HepG2 (cell line): ENCODE measurements around the gene SHISA6. TPM values are rescaled to one million over a fixed set of nuclear protein-coding genes. Genes with fewer than 3 reads are reported as not detected.

ENCODE experiments used
- ARID4A ChIP-seq: sonication (generic); formaldehyde crosslinking; IDR thresholded peaks from 2 replicates; pipeline ENCODE4 v1.5.0; 2020; ENCODE audit warnings: mild to moderate bottlenecking, missing genetic modification reagents, borderline replicate concordance
- GABPB1 ChIP-seq: IDR thresholded peaks from 2 replicates; pipeline ENCODE4 v1.6.1; 2016; ENCODE audit warnings: mild to moderate bottlenecking, missing genetic modification reagents, moderate library complexity, missing compliant biosample characterization
- HNRNPLL ChIP-seq: fragments of 200-400 bp; formaldehyde crosslinking; IDR thresholded peaks from 2 replicates; pipeline ENCODE4 v1.6.1; 2017; ENCODE audit warnings: mild to moderate bottlenecking, low read depth, low read length; ENCODE audit not compliant: poor library complexity, severe bottlenecking
- MXI1 ChIP-seq: IDR thresholded peaks from 3 replicates; pipeline ENCODE4 v1.6.1; 2012; ENCODE audit warnings: low read depth, low read length, inconsistent platforms, borderline replicate concordance
- RFX1 ChIP-seq: fragments of 450-650 bp; IDR thresholded peaks from 2 replicates; pipeline ENCODE4 v1.6.1; 2017
- RFX3 ChIP-seq: IDR thresholded peaks from 2 replicates; pipeline ENCODE4 v1.6.1; 2016; ENCODE audit warnings: missing biosample characterization, missing genetic modification reagents
- SAP130 ChIP-seq: IDR thresholded peaks from 2 replicates; pipeline ENCODE4 v1.6.1; 2016; ENCODE audit warnings: low read depth
- SIN3A ChIP-seq: IDR thresholded peaks from 2 replicates; pipeline ENCODE4 v1.6.1; 2011; ENCODE audit warnings: low read depth, mild to moderate bottlenecking, control low read depth, low read length, borderline replicate concordance
- THAP9 ChIP-seq: sonication (generic); formaldehyde crosslinking; IDR thresholded peaks from 2 replicates; pipeline ENCODE4; 2020; ENCODE audit warnings: missing genetic modification reagents, mild to moderate bottlenecking, borderline replicate concordance
- UBTF ChIP-seq: sonication (generic); formaldehyde crosslinking; IDR thresholded peaks from 2 replicates; pipeline ENCODE4 v1.4.0; 2020; ENCODE audit warnings: mild to moderate bottlenecking, missing genetic modification reagents
- polyA plus RNA-seq, 8 experiments: library from polyadenylated mRNA; depleted of rRNA in 3 of 8; stranded (reverse) in 7 of 8; unstranded in 1 of 8; fragments of >200 nt; fragmentation: Illumina TruSeq in 4 of 8; extraction: Trizol in 4 of 8; gene quantifications; 2 replicates each; pipeline versions ENCODE4 v1.2.1 to v1.2.3, GENCODE V29; 2011 to 2016; ENCODE audit warnings: low read depth in 4 of 8, missing spikeins in 1 of 8, mixed read lengths in 1 of 8; ENCODE audit not compliant: insufficient read depth in 1 of 8
- total RNA-seq, 5 experiments: library from RNA; depleted of rRNA; stranded (reverse); fragments of >200 nt; fragmentation: Illumina TruSeq; extraction: Trizol; gene quantifications; 2 replicates each; pipeline ENCODE4 v1.2.3, GENCODE V29; 2016; ENCODE audit warnings: low read depth in 1 of 5
- TF ChIP-seq, protein P1 (sequence below): sonication (generic); formaldehyde crosslinking; IDR thresholded peaks from 2 replicates; pipeline ENCODE4 v1.9.0; 2022; ENCODE audit warnings: low read depth, missing genetic modification reagents

Gene SHISA6
- total and polyA plus RNA-seq, 2 of the 13 experiments (the other 11 are each of a cell fraction or from before 2014, with no cell fraction given) = not detected

DNA sequence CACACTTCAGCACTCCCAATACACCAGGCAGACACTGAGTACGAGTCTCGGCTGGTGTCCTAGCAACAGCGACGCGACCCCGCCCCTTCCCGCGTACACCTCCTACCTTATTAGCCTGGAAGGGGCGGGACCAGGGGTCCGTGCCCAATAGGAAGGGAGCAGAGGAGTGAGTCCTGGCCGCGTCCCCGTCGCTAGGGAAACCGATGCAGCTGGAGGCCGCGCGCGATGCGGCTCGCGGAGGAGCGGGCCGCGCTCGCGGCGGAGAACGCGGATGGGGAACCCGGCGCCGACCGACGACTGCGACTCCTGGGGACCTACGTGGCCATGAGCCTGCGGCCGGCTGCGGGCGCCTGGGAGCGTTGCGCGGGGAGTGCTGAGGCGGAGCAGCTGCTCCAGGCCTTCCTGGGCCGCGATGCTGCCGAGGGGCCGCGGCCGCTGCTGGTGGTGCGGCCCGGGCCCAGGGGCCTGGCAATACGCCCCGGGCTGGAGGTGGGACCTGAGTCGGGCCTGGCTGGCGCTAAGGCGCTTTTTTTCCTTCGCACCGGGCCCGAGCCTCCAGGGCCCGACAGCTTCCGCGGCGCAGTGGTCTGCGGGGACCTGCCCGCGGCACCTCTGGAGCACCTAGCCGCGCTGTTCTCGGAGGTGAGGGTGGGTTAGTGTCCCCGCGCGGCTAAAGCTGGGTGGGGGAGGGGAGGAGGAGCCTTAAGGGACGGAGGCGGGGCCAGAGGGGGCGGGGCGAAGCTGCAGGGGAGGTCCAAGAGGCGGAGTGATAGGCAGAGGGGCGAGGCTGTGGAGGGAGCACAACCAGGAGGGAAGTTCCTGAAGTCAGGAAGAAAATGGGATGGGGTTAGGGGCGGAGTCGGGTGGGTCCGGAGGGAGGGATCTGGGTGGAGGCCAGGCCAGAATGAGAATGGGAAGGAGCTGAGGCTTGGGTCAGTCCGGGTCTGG, 357.5 kb downstream of the SHISA6 start, which contains the start of gene DNAH9 (continued):
- TF ChIP-seq GABPB1 (CRISPR knock-in tag) (0 out of 2 replicates have a peak, but pooled peaks have one; percentile 15), HNRNPLL (peak; percentile 55), THAP9 (CRISPR knock-in tag) (no peak), RFX1 (peak; percentile 80), MXI1 (peak; percentile 25; the same call in 1 of the 3 replicates), SAP130 (CRISPR knock-in tag) (peak; percentile 52), UBTF (CRISPR knock-in tag) (peak; percentile 23; the same call in 1 of the 2 replicates), ARID4A (peak; percentile 42; the same call in 1 of the 2 replicates), RFX3 (CRISPR knock-in tag) (peak; percentile 86), SIN3A (0 out of 2 replicates have a peak, but pooled peaks have one; percentile 40)
- TF ChIP-seq, protein P1, sequence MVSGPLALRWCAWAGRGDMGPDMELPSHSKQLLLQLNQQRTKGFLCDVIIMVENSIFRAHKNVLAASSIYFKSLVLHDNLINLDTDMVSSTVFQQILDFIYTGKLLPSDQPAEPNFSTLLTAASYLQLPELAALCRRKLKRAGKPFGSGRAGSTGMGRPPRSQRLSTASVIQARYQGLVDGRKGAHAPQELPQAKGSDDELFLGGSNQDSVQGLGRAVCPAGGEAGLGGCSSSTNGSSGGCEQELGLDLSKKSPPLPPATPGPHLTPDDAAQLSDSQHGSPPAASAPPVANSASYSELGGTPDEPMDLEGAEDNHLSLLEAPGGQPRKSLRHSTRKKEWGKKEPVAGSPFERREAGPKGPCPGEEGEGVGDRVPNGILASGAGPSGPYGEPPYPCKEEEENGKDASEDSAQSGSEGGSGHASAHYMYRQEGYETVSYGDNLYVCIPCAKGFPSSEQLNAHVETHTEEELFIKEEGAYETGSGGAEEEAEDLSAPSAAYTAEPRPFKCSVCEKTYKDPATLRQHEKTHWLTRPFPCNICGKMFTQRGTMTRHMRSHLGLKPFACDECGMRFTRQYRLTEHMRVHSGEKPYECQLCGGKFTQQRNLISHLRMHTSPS (CRISPR knock-in tag) = no peak
